ENCODE data around the gene ITPK1.

ITPK1 gene

GRCh38 chr14:92980866-92981265 lies 134.9 kb downstream of the ITPK1 start:
- TF ChIP-seq NFIC (IDR thresholded peaks at IDR 0.05) = no peak
- TF ChIP-seq TAF1 (IDR thresholded peaks at IDR 0.05; ENCODE audit: low read depth) = no peak
- no peak for TF ChIP-seq REST (IDR thresholded peaks at IDR 0.05; ENCODE audit: low read depth)

- TF ChIP-seq YY1 (IDR thresholded peaks at IDR 0.05; ENCODE audit: low read depth) (no peak), MAX (IDR thresholded peaks at IDR 0.05) (no peak), EP300 (IDR thresholded peaks at IDR 0.05; ENCODE audit: borderline replicate concordance) (no peak), TCF12 (IDR thresholded peaks at IDR 0.05; ENCODE audit: low read depth) (no peak), TAF1 (IDR thresholded peaks at IDR 0.05; ENCODE audit: low read depth) (no peak), TEAD4 (IDR thresholded peaks at IDR 0.05) (no peak), CREB1 (IDR thresholded peaks at IDR 0.05; ENCODE audit: low read depth) (no peak), ZBTB7A (IDR thresholded peaks at IDR 0.05; ENCODE audit: low read depth) (no peak), USF1 (IDR thresholded peaks at IDR 0.05) (no peak), NFIC (IDR thresholded peaks at IDR 0.05) (no peak), CEBPB (IDR thresholded peaks at IDR 0.05) (no peak), RAD21 (IDR thresholded peaks at IDR 0.05; ENCODE audit: low read depth) (no peak), FOXM1 (IDR thresholded peaks at IDR 0.05; ENCODE audit: borderline replicate concordance, low read depth) (no peak), REST (IDR thresholded peaks at IDR 0.05; ENCODE audit: low read depth) (no peak), EGR1 (IDR thresholded peaks at IDR 0.05) (no peak)
These were observed 137.3 kb downstream of the ITPK1 start for GRCh38 chr14:92978229-92979021.

- TF ChIP-seq MAX (IDR thresholded peaks at IDR 0.05) (no peak), TAF1 (IDR thresholded peaks at IDR 0.05; ENCODE audit: low read depth) (no peak), REST (IDR thresholded peaks at IDR 0.05; ENCODE audit: low read depth) (no peak), FOXM1 (IDR thresholded peaks at IDR 0.05; ENCODE audit: borderline replicate concordance, low read depth) (no peak), USF1 (IDR thresholded peaks at IDR 0.05) (no peak), CEBPB (IDR thresholded peaks at IDR 0.05) (no peak), RAD21 (IDR thresholded peaks at IDR 0.05; ENCODE audit: low read depth) (no peak), TEAD4 (IDR thresholded peaks at IDR 0.05) (no peak), EP300 (IDR thresholded peaks at IDR 0.05; ENCODE audit: borderline replicate concordance) (no peak), CREB1 (IDR thresholded peaks at IDR 0.05; ENCODE audit: low read depth) (no peak), YY1 (IDR thresholded peaks at IDR 0.05; ENCODE audit: low read depth) (no peak), NFIC (IDR thresholded peaks at IDR 0.05) (no peak), ZBTB7A (IDR thresholded peaks at IDR 0.05; ENCODE audit: low read depth) (no peak), EGR1 (IDR thresholded peaks at IDR 0.05) (no peak)
These were observed 139.5 kb downstream of the ITPK1 start for GRCh38 chr14:92976268-92976667.

- TF ChIP-seq EP300 (IDR thresholded peaks at IDR 0.05; ENCODE audit: borderline replicate concordance) = no peak
- TF ChIP-seq CREB1 (IDR thresholded peaks at IDR 0.05; ENCODE audit: low read depth) = no peak
- TF ChIP-seq RAD21 (IDR thresholded peaks at IDR 0.05; ENCODE audit: low read depth) = no peak
- TF ChIP-seq FOXM1 (IDR thresholded peaks at IDR 0.05; ENCODE audit: borderline replicate concordance, low read depth) = no peak
- TF ChIP-seq NFIC (IDR thresholded peaks at IDR 0.05) = no peak
- no peak for TF ChIP-seq EGR1 (IDR thresholded peaks at IDR 0.05)
- no peak for TF ChIP-seq TEAD4 (IDR thresholded peaks at IDR 0.05)
- no peak for TF ChIP-seq TAF1 (IDR thresholded peaks at IDR 0.05; ENCODE audit: low read depth)
- TF ChIP-seq MAX (IDR thresholded peaks at IDR 0.05) = no peak
- no peak for TF ChIP-seq CEBPB (IDR thresholded peaks at IDR 0.05)
- no peak for TF ChIP-seq YY1 (IDR thresholded peaks at IDR 0.05; ENCODE audit: low read depth)
- no peak for TF ChIP-seq USF1 (IDR thresholded peaks at IDR 0.05)
- TF ChIP-seq ZBTB7A (IDR thresholded peaks at IDR 0.05; ENCODE audit: low read depth) = no peak
- TF ChIP-seq TCF12 (IDR thresholded peaks at IDR 0.05; ENCODE audit: low read depth) = no peak
- TF ChIP-seq REST (IDR thresholded peaks at IDR 0.05; ENCODE audit: low read depth) = no peak
These were observed 141.0 kb downstream of the ITPK1 start for GRCh38 chr14:92974541-92975345.

Measured in Ishikawa (cell line).